Tibial artery (tissue), 4 donors: ENCODE measurements around the gene PABPC1L.

ENCODE experiments used
- DNase-seq, 2 donors: peaks; one replicate each; pipeline ENCODE4 v3.0.0-alpha.2; 2019
- H3K27ac ChIP-seq, 2 donors: fragments of 200-600 bp; sonication (generic) in 1 of 2; 1 replicate in 1 of 2; 2 replicates in 1 of 2; pipeline ENCODE4 v1.5.1; 2018 to 2019; ENCODE audit warnings: mild to moderate bottlenecking in 1 of 2
- H3K27me3 ChIP-seq, 2 donors: fragments of 200-600 bp; sonication (generic) in 1 of 2; one replicate each; pipeline versions ENCODE4 v1.5.1 to v1.6.0; 2016 to 2019
- H3K36me3 ChIP-seq, 3 donors: fragments of 200-600 bp; sonication (generic) in 2 of 3; one replicate each; pipeline ENCODE4 v1.5.1; 2016 to 2019; ENCODE audit warnings: mild to moderate bottlenecking in 2 of 3
- H3K4me1 ChIP-seq, 4 donors: fragments of 200-600 bp; sonication (generic) in 2 of 4; 1 replicate in 3 of 4; 2 replicates in 1 of 4; pipeline ENCODE4 v1.5.1; 2016 to 2019
- H3K4me3 ChIP-seq, 2 donors: fragments of 200-600 bp; sonication (generic) in 1 of 2; 1 replicate in 1 of 2; 2 replicates in 1 of 2; pipeline ENCODE4 v1.5.1; 2018 to 2019; ENCODE audit warnings: mild to moderate bottlenecking in 2 of 2
- H3K9me3 ChIP-seq, 3 donors: fragments of 200-600 bp; sonication (generic) in 1 of 3; one replicate each; pipeline ENCODE4 v1.5.1; 2016 to 2019
- intact Hi-C: fragments of 100-400 bp; cut with DNase I; formaldehyde crosslinking; loops from one replicate; pipeline ENCODE4 v1.15.0; 2023; ENCODE audit warnings: low total_unique reads
- TF ChIP-seq, protein P1 (sequence below), 2 experiments: fragments of 200-600 bp in 1 of 2; fragments of 450-650 bp in 1 of 2; IDR thresholded peaks; one replicate each; pipeline ENCODE4 v1.5.1; 2017 to 2019; ENCODE audit warnings: antibody characterized with exemption in 2 of 2, mild to moderate bottlenecking in 1 of 2, moderate library complexity in 1 of 2

Gene PABPC1L

DNA sequence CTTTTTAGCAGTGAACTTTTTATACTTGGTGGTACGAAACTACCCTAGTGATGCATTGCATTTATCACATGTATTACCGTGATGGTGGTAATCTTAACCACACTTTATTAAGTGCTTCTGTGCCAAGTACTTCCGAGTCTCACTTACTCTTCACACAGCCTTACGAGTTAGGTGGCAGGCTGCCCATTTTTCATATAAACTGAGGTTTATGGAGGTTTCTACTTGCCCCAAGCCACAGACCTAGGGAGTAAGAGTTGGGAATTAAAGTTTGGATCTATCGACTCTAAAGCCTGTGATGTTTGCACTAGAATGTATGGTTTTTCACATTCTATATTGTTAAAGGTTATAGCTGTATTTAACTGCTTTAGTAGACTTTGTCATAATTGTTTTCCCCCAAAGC, 5.5 kb upstream of the PABPC1L start:
- no peak for DNase-seq
- TF ChIP-seq, protein P1, sequence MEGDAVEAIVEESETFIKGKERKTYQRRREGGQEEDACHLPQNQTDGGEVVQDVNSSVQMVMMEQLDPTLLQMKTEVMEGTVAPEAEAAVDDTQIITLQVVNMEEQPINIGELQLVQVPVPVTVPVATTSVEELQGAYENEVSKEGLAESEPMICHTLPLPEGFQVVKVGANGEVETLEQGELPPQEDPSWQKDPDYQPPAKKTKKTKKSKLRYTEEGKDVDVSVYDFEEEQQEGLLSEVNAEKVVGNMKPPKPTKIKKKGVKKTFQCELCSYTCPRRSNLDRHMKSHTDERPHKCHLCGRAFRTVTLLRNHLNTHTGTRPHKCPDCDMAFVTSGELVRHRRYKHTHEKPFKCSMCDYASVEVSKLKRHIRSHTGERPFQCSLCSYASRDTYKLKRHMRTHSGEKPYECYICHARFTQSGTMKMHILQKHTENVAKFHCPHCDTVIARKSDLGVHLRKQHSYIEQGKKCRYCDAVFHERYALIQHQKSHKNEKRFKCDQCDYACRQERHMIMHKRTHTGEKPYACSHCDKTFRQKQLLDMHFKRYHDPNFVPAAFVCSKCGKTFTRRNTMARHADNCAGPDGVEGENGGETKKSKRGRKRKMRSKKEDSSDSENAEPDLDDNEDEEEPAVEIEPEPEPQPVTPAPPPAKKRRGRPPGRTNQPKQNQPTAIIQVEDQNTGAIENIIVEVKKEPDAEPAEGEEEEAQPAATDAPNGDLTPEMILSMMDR (IDR thresholded peaks at IDR 0.05) = no peak
- Histone ChIP-seq H3K9me3 (no peaks in the 10 kb centered on the region), H3K4me1 (peaks cover 0 to 16% (median 3%) of the 10 kb centered on the region in 4 donors), H3K27ac (no peak overlapping the region), H3K4me3 (no peak overlapping the region), H3K36me3 (peaks cover 61 to 75% (median 67%) of the 10 kb centered on the region in 3 donors), H3K27me3 (no peaks in the 10 kb centered on the region)
- intact Hi-C loops = no loop called here

DNA sequence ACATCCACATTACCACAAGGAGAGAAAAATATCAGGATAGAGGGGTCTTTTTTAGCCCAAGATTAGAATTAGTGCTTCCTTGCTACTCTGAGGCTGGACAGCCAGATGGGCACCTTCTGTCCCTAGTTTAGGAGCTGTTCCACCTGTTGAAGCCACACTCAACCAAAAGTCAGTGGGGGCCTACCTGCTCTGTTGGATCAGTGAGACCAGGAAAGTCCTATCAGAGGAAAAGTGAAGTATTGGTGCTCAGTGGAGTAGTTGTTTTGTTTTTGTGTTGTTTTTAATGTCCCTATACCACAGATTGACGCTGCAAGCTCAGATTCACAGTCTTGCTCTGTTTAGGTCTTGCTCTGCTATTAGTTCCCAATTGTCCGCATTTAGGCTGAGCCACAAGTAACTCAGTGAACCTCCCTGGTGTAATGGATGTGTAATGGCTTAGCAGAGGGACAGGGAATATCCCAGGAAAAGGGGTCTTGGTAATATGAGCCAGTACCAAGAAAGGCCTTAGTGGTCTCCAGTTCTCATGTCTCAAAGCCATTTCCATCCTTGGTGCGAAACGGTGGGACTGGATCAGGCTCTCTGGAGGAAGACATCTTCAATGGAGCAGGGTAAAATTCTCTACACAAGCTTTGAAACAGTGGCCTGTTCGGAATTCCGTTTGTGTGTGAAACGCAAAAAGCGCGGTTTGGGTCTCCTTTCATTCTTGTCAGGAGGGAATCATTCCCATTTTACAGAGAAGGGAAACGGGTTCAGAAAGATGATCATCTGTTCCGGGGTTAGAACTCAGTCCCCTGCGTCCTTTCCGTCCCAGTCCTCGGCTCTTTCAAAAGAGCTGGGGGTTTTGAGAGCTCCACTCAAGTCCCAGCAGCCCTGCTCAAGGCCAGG, 631 bp upstream of the PABPC1L start:
- no peaks in the 10 kb centered on the region for H3K27me3 ChIP-seq
- H3K4me1 ChIP-seq = peaks cover 0 to 19% (median 13%) of the 10 kb centered on the region in 4 donors
- peak overlapping the region; percentile 57 to 67 for H3K4me3 ChIP-seq
- peak overlapping the region in 1 of 2 donors; percentile 26 for H3K27ac ChIP-seq
- TF ChIP-seq, protein P1 (IDR thresholded peaks at IDR 0.05) = no peak
- intact Hi-C loops = no loop called here
- H3K9me3 ChIP-seq = no peaks in the 10 kb centered on the region
- DNase-seq = no peak
- peaks cover 31 to 60% (median 36%) of the 10 kb centered on the region in 3 donors for H3K36me3 ChIP-seq

DNA sequence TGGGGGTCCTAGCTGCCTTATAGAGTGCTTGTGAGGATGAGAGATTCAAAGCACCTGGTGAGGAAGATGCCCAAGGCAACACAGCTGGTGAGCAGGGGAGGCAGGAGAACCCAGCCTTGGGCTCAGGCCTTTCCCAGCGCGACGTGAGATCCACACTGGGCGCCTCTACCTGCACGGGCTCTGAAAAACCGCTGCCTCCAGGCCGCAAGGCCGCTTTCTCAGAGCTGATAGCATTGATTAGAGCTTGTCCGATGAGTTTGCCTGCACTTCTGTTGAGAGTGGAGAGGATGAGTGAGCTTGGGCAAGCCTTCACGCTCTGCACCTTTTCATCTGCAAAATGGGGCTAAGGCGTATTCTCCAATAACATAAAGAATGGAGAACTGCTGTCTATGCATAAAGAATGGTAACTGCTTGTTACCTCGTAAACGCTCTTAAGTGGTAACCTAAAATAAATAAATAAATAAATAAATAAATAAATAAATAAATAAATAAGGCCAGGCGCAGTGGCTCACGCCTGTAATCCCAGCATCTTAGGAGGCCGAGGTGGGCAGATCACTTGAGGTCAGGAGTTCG, 916 bp downstream of the PABPC1L start:
- TF ChIP-seq, protein P1 (IDR thresholded peaks at IDR 0.05) = no peak
- Histone ChIP-seq H3K27ac (no peak overlapping the region), H3K9me3 (no peaks in the 10 kb centered on the region), H3K36me3 (peaks cover 15 to 49% (median 21%) of the 10 kb centered on the region in 3 donors), H3K4me3 (peak overlapping the region; percentile 57 to 67), H3K4me1 (peaks cover 0 to 19% (median 13%) of the 10 kb centered on the region in 4 donors), H3K27me3 (no peaks in the 10 kb centered on the region)
- intact Hi-C loops = no loop called here
- DNase-seq = no peak

DNA sequence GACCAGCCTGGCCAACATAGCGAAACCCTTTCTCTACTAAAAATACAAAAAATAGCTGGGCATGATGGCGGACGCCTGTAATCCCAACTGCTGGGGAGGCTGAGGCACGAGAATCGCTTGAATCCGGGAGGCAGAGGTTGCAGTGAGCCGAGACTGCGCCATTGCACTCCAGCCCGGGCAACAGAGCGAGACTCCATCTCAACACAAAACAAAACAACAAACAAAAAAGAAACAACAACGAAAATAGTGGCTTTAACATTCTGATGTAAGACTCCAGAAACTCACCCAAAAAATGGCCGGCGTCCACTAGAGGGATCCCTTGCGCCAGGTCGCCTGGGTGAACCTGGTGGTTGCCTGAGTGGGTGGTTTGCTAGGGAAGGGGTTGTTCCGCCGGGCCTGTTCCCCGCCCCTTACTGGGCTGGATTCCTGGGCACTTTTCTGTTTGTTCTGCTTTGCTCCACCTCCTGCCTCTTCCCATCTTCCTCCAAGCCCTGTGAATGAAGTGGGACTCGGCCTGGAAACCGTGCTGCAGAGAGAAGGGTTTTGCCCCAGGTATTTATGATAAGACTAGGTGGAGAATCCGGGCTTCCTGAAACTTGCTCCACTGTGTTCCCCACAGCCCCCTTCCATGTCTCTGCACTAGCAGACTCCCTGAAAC, 1.5 kb downstream of the PABPC1L start:
- no peak overlapping the region for H3K27ac ChIP-seq
- no peaks in the 10 kb centered on the region for H3K27me3 ChIP-seq
- intact Hi-C loops = no loop called here
- no peak overlapping the region for H3K4me3 ChIP-seq
- H3K36me3 ChIP-seq = peaks cover 9 to 46% (median 15%) of the 10 kb centered on the region in 3 donors
- H3K4me1 ChIP-seq = peaks cover 0 to 19% (median 13%) of the 10 kb centered on the region in 4 donors
- no peaks in the 10 kb centered on the region for H3K9me3 ChIP-seq
- DNase-seq = no peak
- TF ChIP-seq, protein P1 (IDR thresholded peaks at IDR 0.05) = no peak

DNA sequence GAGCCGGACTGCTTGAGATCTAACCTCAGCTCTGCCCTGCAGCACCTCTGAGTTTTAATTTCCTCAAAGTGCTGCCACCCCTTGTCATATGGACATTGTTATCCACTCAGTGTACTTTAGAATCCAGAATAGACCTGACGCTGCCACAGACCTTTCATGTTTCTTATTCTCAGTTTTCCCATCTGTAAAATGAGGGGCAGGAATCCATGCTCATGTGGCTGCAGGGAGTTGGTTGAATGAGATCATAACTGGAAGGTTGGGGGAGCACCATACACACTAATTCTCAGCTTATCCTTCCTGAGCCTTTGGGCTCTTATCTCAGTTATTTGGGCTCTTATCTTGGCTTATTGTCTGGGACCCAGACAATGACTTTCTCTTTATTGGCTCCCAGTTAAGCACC, 2.3 kb downstream of the PABPC1L start:
- H3K27ac ChIP-seq = no peak overlapping the region

More for the DNA sequence above, 2.3 kb downstream of the PABPC1L start:
- Histone ChIP-seq H3K9me3 (no peaks in the 10 kb centered on the region), H3K36me3 (peaks cover 1 to 44% (median 7%) of the 10 kb centered on the region in 3 donors), H3K4me1 (peaks cover 0 to 19% (median 13%) of the 10 kb centered on the region in 4 donors), H3K4me3 (no peak overlapping the region), H3K27me3 (no peaks in the 10 kb centered on the region)
- DNase-seq = no peak
- TF ChIP-seq, protein P1 (IDR thresholded peaks at IDR 0.05) = no peak
- intact Hi-C loops = no loop called here
